ENCODE results near the gene IGSF21. TPM values are rescaled to one million over a fixed set of nuclear protein-coding genes. Genes with fewer than 3 reads are reported as not detected.

Gene IGSF21
- total and polyA plus RNA-seq, 2 of the 8 experiments (the other 6 are each of a cell fraction or from before 2014, with no cell fraction given), result 22.5 to 28.5 TPM

- FAIRE-seq (no peak), DNase-seq (ENCODE audit: low read depth in 1 of 2, low spot score in 2 of 2) (no peak)
- no peak overlapping the region for H4K91ac ChIP-seq (replicated peaks; ENCODE audit: insufficient read length, low read length)
- H3K18ac ChIP-seq (ENCODE audit: extremely low read depth, low read length), result no peak overlapping the region
- no peak overlapping the region for H2BK20ac ChIP-seq (ENCODE audit: low read length)
- H3K36me3 ChIP-seq (ENCODE audit: control insufficient read depth in 2 of 4, insufficient read depth in 4 of 4, low read length in 3 of 4), result no peaks in the 10 kb centered on the region
- H3K56ac ChIP-seq (replicated peaks; ENCODE audit: insufficient read length, low read depth, low read length), result no peak overlapping the region
- H3K79me2 ChIP-seq (ENCODE audit: control insufficient read depth in 1 of 2, insufficient read depth in 2 of 2, low read length in 2 of 2), result no peaks in the 10 kb centered on the region
- H4K8ac ChIP-seq (ENCODE audit: extremely low read depth, insufficient read depth, low read length), result no peak overlapping the region
- no peak overlapping the region for H2AFZ ChIP-seq (ENCODE audit: low read length)
- no peak overlapping the region for H2BK12ac ChIP-seq (ENCODE audit: low read depth, low read length)
- H4K5ac ChIP-seq (ENCODE audit: insufficient read length, low read depth, low read length), result no peak overlapping the region
- H4K20me1 ChIP-seq (replicated peaks in 1 of 2; ENCODE audit: control insufficient read depth in 1 of 2, insufficient read depth in 2 of 2, low read length in 2 of 2), result peaks cover 1 to 8% of the 10 kb centered on the region in 2 experiments
- ChIA-PET CTCF (ENCODE audit: partially characterized antibody) (interaction anchor here (0.9 to 2.3 kb wide), 8 partner anchors 11 to 161 kb away, joined by 3 to 6 read pairs (median 3); no protein-coding TSS in a partner anchor), POLR2A (ENCODE audit: partially characterized antibody) (no interaction called here)
- no peak overlapping the region for H3K4ac ChIP-seq (replicated peaks; ENCODE audit: insufficient read length, low read depth, low read length)
- H3K9ac ChIP-seq (replicated peaks in 1 of 4; ENCODE audit: extremely low read depth in 1 of 4, low read depth in 3 of 4, low read length in 3 of 4), result no peak overlapping the region
- H3K4me3 ChIP-seq (ENCODE audit: extremely low read depth in 1 of 4, insufficient read depth in 2 of 4, low read depth in 3 of 4, low read length in 4 of 4), result no peak overlapping the region
- no peak overlapping the region for H2BK15ac ChIP-seq (ENCODE audit: low read length)
- WGBS, 2 experiments (ENCODE audit: extremely low coverage in 1 of 2, insufficient coverage in 1 of 2, insufficient read length in 1 of 2, insufficient replicate concordance in 2 of 2, low coverage in 1 of 2, low lambda C conversion rate in 2 of 2, missing lambda C conversion rate in 1 of 2), result 90% methylated on average over 6 of the region's 6 CpGs; no CpG with 5 or more reads in 1 of the 2 experiments
- no peaks in the 10 kb centered on the region for H3K23me2 ChIP-seq (ENCODE audit: low read depth, low read length)
- no peak overlapping the region for H3K27ac ChIP-seq (ENCODE audit: low read depth, low read length)
- H2BK120ac ChIP-seq (replicated peaks; ENCODE audit: low read depth, low read length), result no peak overlapping the region
- no peaks in the 10 kb centered on the region for H3K9me3 ChIP-seq (ENCODE audit: insufficient read depth in 2 of 2, low read depth in 1 of 2, low read length in 1 of 2)
- no peak for TF ChIP-seq SIN3A (conservative IDR thresholded peaks at IDR 0.05 in 1 of 2, IDR thresholded peaks at IDR 0.05 in 1 of 2; ENCODE audit: low read depth in 1 of 2, low read length in 2 of 2)
- TF ChIP-seq SP2 (IDR thresholded peaks at IDR 0.05; ENCODE audit: low read length), result no peak
- no peak for TF ChIP-seq PHF8 (conservative IDR thresholded peaks at IDR 0.05; ENCODE audit: low read depth, low read length)
- H3K23ac ChIP-seq (ENCODE audit: insufficient read length), result no peak overlapping the region
- H2AK5ac ChIP-seq (ENCODE audit: low read depth, low read length), result no peak overlapping the region
- H3K27me3 ChIP-seq (replicated peaks in 1 of 4; ENCODE audit: control insufficient read depth in 3 of 4, extremely low read depth in 1 of 4, insufficient read depth in 3 of 4, low read length in 3 of 4), result no peaks in the 10 kb centered on the region
- H3K14ac ChIP-seq (ENCODE audit: insufficient read length), result no peak overlapping the region
- peaks cover 0 to 8% (median 1%) of the 10 kb centered on the region in 4 experiments; a peak in 3 of 7 replicates for H3K4me1 ChIP-seq (replicated peaks in 1 of 4; ENCODE audit: control insufficient read depth in 3 of 4, insufficient read depth in 4 of 4, low read length in 3 of 4)
- H3K4me2 ChIP-seq (ENCODE audit: insufficient read depth in 1 of 2, low read depth in 2 of 2, low read length in 2 of 2), result no peak overlapping the region
- H3K79me1 ChIP-seq (ENCODE audit: low read depth, low read length), result peaks cover 2% of the 10 kb centered on the region; the same call in 1 of the 2 replicates
- no peak overlapping the region for H2BK5ac ChIP-seq (ENCODE audit: low read depth, low read length)
These were observed 34.1 kb downstream of the IGSF21 start for GRCh38 chr1:18141661-18142060.
